BLaER1 (cell line): ENCODE data around the gene DBH.

Experiments used
- H3K27ac ChIP-seq: shearing (Covaris generic); formaldehyde crosslinking; 2 replicates; pipeline ENCODE4 v1.8.1; 2022
- H3K27me3 ChIP-seq: shearing (Covaris generic); formaldehyde crosslinking; 2 replicates; pipeline ENCODE4 v1.8.1; 2022
- H3K36me3 ChIP-seq: shearing (Covaris generic); formaldehyde crosslinking; 2 replicates; pipeline ENCODE4 v1.8.1; 2022
- H3K4me1 ChIP-seq: shearing (Covaris generic); formaldehyde crosslinking; 2 replicates; pipeline ENCODE4 v1.8.1; 2022
- H3K4me2 ChIP-seq: shearing (Covaris generic); formaldehyde crosslinking; 2 replicates; pipeline ENCODE4 v1.8.1; 2022
- H3K4me3 ChIP-seq: shearing (Covaris generic); formaldehyde crosslinking; 2 replicates; pipeline ENCODE4 v1.8.1; 2022
- H3K9ac ChIP-seq: shearing (Covaris generic); formaldehyde crosslinking; 2 replicates; pipeline ENCODE4 v1.8.1; 2022
- H3K9me3 ChIP-seq: shearing (Covaris generic); formaldehyde crosslinking; 2 replicates; pipeline ENCODE4 v1.8.1; 2022
- H4K20me1 ChIP-seq: shearing (Covaris generic); formaldehyde crosslinking; 2 replicates; pipeline ENCODE4 v1.8.1; 2022
- Cebpa-rat ChIP-seq: shearing (Covaris generic); IDR thresholded peaks from 2 replicates; pipeline ENCODE4 v1.8.1; 2022

Gene DBH

DNA sequence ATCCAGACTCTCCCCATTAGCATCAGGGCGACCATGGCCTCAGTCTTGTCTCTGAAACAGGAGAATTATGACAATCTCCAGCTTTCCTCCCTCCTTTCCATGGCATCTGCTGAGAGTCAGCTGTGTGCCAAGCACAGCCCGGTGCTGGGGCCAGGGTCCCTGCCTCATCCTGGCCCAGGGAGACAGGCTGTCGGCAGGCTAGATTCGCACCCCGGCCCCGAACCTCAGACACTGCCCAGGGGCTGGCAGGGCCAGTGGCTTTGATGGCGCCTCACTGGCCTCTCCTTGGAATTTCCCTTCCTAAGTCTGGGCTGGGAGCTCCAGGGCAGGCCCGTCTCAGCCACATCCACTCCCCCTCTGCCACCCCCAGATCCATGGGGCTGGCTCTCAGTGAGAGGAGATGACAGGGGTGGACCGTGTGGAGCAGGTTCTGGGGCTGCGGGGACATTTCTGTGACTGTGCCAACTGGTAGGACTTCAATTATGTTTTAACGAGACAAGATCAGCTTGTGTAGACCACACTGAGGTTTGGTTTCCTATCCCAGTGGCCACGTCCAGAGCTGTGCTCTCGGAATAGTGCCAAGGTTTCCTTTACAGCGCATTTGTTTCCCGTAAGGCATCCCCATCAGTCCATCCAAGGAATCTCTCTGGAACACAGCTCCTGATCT, 42.4 kb upstream of the DBH start:
- Histone ChIP-seq H3K4me2 (no peak overlapping the region), H3K36me3 (no peaks in the 10 kb centered on the region), H4K20me1 (no peaks in the 10 kb centered on the region), H3K9ac (no peak overlapping the region), H3K4me1 (peaks cover 31% of the 10 kb centered on the region), H3K9me3 (peaks cover 32% of the 10 kb centered on the region), H3K4me3 (no peak overlapping the region), H3K27ac (no peak overlapping the region), H3K27me3 (no peaks in the 10 kb centered on the region)
- TF ChIP-seq Cebpa-rat, result no peak

DNA sequence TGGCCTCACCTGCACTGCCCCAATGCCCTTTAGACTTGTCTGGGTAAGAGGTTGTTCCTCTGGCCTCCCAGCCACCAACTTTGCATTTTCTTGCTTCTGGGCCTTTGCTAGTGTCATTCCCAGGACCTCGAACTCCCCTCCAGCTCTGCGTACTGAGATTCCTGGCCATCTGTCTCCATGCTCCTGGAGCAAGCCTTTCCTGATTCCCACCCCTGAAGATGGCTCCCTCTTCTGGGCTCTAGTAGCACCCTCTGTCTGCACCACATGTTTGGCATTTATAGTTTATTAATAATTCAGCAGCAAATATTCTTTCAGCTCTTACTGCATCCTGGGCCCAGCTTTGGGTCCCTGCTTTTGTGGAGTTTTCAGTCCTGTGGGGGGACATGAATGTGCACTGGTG, 41.9 kb upstream of the DBH start:
- Histone ChIP-seq H3K4me2 (no peak overlapping the region), H3K4me3 (no peak overlapping the region), H3K4me1 (peaks cover 25% of the 10 kb centered on the region), H3K36me3 (no peaks in the 10 kb centered on the region), H3K27ac (no peak overlapping the region), H3K27me3 (no peaks in the 10 kb centered on the region), H3K9me3 (peaks cover 34% of the 10 kb centered on the region), H4K20me1 (no peaks in the 10 kb centered on the region), H3K9ac (no peak overlapping the region)
- no peak for TF ChIP-seq Cebpa-rat

- Histone ChIP-seq H3K9ac (no peak overlapping the region), H3K4me1 (peaks cover 12% of the 10 kb centered on the region), H4K20me1 (no peaks in the 10 kb centered on the region), H3K36me3 (no peaks in the 10 kb centered on the region), H3K4me2 (no peak overlapping the region), H3K27me3 (no peaks in the 10 kb centered on the region), H3K4me3 (no peak overlapping the region), H3K27ac (no peak overlapping the region), H3K9me3 (peaks cover 34% of the 10 kb centered on the region)
- TF ChIP-seq Cebpa-rat, result no peak
Observed at GRCh38 chr9:133595910-133596309, 40.3 kb upstream of the DBH start.

DNA sequence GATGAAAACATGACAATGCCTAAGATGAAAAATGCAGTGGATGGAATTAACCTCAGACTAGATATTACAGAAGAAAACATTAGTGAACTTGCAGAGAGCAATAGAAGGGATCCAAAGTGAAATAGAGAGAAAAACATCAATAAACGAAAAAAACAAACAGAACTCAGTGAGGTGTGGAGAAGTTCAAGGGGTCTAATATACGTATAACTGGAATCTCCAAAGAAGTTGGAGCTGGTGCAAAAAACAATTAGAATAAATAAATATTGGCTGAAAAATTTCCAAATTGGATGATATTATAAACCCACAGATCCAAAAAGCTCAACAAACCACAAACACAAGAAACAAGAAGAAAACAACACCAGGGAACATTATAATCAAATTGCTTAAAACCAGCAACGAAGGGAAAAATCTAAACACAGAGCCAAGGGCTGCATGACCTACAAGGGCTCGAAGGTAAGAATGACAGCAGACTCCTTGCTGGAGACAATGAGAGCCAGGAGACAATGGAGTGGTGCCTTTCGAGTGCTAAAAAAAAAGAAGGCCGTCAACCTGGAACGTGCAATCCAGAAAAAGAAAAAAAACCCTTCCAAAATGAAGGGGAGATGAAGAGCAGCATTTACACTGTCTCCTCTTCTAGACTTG, 38.7 kb upstream of the DBH start:
- Histone ChIP-seq H3K4me3 (no peak overlapping the region), H3K9me3 (peaks cover 34% of the 10 kb centered on the region), H3K27ac (no peak overlapping the region), H3K4me1 (no peaks in the 10 kb centered on the region), H3K27me3 (no peaks in the 10 kb centered on the region), H3K9ac (no peak overlapping the region), H4K20me1 (no peaks in the 10 kb centered on the region), H3K4me2 (no peak overlapping the region), H3K36me3 (no peaks in the 10 kb centered on the region)
- TF ChIP-seq Cebpa-rat, result no peak

DNA sequence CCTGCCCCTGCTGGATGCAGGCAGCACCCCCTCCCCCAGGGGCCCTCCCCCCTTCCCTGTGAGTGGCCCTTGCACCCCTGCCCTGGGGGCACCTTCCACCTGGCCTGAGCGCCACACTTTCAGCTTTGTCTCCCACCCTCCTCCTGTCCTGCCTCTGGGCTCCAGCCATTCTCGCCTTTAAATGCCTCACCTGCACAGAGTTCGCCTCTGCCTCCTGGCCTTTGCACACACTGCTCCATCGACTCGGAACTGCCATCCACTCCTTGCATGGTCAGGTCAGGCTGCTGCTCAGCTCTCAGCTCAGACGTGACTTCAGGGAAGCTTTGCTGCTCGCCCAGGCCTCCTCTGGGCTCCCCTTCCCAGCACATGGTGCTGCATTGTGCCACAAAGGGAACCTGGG, 37.2 kb upstream of the DBH start:
- Histone ChIP-seq H3K27ac (no peak overlapping the region), H4K20me1 (no peaks in the 10 kb centered on the region), H3K9ac (no peak overlapping the region), H3K4me2 (no peak overlapping the region), H3K36me3 (no peaks in the 10 kb centered on the region), H3K4me1 (peaks cover 13% of the 10 kb centered on the region), H3K4me3 (no peak overlapping the region), H3K27me3 (no peaks in the 10 kb centered on the region), H3K9me3 (peaks cover 34% of the 10 kb centered on the region)
- TF ChIP-seq Cebpa-rat, result no peak

DNA sequence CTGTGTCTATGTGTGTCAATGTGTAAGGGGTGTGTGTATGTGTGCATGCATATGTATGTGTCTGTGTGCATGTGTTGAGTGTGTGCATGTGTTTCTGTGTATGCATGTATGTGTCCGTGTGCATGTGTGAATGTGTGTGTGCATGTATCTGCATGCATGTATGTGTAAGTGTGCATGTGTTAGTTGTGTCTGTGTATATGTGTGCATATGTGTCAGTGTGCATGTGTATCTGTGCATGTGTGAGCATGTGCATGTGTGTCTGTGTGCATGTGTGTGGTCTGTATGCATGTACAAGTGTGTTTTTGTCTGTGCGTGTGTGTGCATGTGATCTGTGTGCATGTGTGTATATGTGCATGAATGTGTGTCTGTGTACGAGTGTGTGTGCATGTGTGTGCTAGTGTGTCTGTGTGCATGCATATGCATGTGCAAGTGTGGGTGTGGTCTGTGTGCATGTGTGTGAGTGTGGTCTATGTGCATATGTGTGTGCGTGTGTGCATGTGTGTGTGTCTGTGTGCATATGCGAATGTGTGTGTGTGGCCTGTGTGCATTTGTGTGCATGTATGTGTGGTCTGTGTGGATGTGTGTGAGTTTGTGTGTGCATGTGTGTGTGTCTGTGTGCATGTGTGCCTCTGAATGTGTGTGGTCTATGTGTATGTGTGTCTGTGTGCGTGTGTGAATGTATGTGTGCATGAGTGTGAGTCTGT, 36.5 kb upstream of the DBH start:
- Histone ChIP-seq H3K4me1 (peaks cover 20% of the 10 kb centered on the region), H3K27ac (no peak overlapping the region), H3K9me3 (peaks cover 34% of the 10 kb centered on the region), H3K9ac (no peak overlapping the region), H3K36me3 (no peaks in the 10 kb centered on the region), H3K4me2 (no peak overlapping the region), H3K27me3 (no peaks in the 10 kb centered on the region), H3K4me3 (no peak overlapping the region), H4K20me1 (no peaks in the 10 kb centered on the region)
- no peak for TF ChIP-seq Cebpa-rat

DNA sequence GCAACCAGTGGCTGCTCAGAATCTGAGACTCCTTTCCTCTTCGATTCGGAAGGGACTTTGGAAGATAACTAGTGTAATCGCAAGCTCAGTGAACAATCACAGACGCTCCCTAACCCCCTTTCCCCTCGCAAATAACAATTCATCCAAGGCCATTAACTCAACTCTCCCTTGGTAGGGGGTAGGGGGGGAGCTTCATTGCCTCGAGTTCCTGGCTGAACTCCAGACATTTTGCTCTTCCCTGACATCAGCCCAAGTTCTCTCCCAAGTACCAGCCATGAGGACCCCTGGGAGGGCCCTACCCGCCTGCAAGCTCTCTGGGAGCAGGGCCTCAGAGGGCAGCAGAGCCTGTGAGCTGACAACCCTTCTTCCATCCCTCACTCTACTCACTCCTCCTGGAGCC, 35.4 kb upstream of the DBH start:
- Histone ChIP-seq H3K36me3 (no peaks in the 10 kb centered on the region), H3K27ac (no peak overlapping the region), H4K20me1 (no peaks in the 10 kb centered on the region), H3K27me3 (peaks cover under 1% of the 10 kb centered on the region), H3K9ac (no peak overlapping the region), H3K4me1 (peaks cover 31% of the 10 kb centered on the region), H3K9me3 (peaks cover 31% of the 10 kb centered on the region), H3K4me3 (no peak overlapping the region), H3K4me2 (no peak overlapping the region)
- no peak for TF ChIP-seq Cebpa-rat

DNA sequence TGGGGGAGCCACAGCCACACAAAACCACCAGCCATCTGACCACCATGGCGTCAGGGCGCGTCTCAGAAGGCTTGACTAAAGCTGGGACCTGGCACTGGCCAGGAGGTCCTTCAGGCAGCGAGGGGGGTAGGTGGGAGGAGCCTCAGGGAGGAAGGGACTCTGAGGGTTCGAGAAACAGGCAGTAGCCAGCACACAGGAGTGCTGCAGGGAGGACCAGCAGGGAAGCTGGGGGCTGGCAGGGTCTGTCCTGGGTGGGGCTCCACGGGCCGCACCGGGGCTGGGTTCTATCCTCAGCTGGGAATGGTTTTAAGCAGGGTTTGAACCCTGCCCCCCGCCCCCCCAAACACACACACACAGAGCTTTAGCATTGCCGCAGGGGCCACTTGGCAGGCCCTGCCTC, 34.4 kb upstream of the DBH start:
- Histone ChIP-seq H3K9ac (no peak overlapping the region), H3K4me3 (no peak overlapping the region), H3K27ac (no peak overlapping the region), H3K4me2 (no peak overlapping the region), H4K20me1 (no peaks in the 10 kb centered on the region), H3K9me3 (peaks cover 21% of the 10 kb centered on the region), H3K36me3 (no peaks in the 10 kb centered on the region), H3K27me3 (peaks cover 11% of the 10 kb centered on the region), H3K4me1 (peaks cover 39% of the 10 kb centered on the region)
- no peak for TF ChIP-seq Cebpa-rat

DNA sequence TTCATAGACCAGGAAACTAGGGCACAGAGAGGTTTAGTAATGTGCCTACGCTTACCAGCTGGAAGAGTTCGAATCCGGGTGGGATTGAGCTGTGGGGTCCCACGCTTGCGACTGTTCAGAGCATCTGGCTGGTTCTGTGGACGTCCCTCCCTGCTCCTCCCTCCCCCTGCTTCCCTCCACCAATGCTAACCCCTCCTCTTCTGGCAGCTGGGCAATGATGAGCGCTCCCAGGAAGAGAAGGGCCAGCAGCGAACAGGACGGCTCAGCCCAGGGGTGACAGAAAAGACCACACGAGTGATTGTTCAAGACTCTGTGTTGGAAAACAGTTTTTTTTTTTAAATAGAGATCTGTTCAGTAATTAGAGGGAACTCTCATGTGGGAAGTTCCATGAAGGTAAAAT, 33.9 kb upstream of the DBH start:
- Histone ChIP-seq H4K20me1 (no peaks in the 10 kb centered on the region), H3K27me3 (peaks cover 16% of the 10 kb centered on the region), H3K27ac (no peak overlapping the region), H3K9ac (no peak overlapping the region), H3K9me3 (peaks cover 16% of the 10 kb centered on the region), H3K4me1 (peaks cover 39% of the 10 kb centered on the region), H3K4me2 (no peak overlapping the region), H3K4me3 (no peak overlapping the region), H3K36me3 (no peaks in the 10 kb centered on the region)
- no peak for TF ChIP-seq Cebpa-rat
